HepG2 (cell line): ENCODE results near the gene BHLHE23. TPM values are rescaled to one million over a fixed set of nuclear protein-coding genes. Genes with fewer than 3 reads are reported as not detected.
A peak's percentile ranks its signal among the peaks of the same experiment; 100 is the strongest.

Experiments
- ATAC-seq: fragments of 200-7000 bp; cut with Tn5 transposase; 3 replicates; pipeline ENCODE4 v1.9.1; 2020; ENCODE audit warnings: mild to moderate bottlenecking, moderate library complexity
- BruUV-seq: library from RNA; stranded (reverse); fragments of 400-500 nt; replicated peaks from 2 replicates; lab custom pipeline; 2021; lab: Mats Ljungman, UMichigan
- CTCF ChIA-PET: fragments of 300-600 bp; formaldehyde crosslinking; extraction: SDS; loops from one replicate; lab custom pipeline; 2021; ENCODE audit warnings: low total read pairs, inconsistent platforms, low intra/inter-chr PET ratio; lab: Yijun Ruan, JAX
- POLR2A ChIA-PET: fragments of 350-600 bp; sonication (Branson Sonifier 250); formaldehyde crosslinking; loops from one replicate; lab custom pipeline; 2020; ENCODE audit warnings: antibody characterized with exemption, inconsistent platforms; lab: Yijun Ruan, JAX
- DNase-seq: peaks from one replicate; pipeline ENCODE4 v3.0.0-alpha.2; 2015; ENCODE audit warnings: low spot score
- FAIRE-seq: peaks from 3 replicates; lab custom pipeline; 2011; peaks lifted over from hg19 to GRCh38; lab: Jason Lieb, UNC
- H2AFZ ChIP-seq: one replicate; pipeline ENCODE4 v1.6.1; 2011; ENCODE audit warnings: low read length, inconsistent platforms
- H3K27ac ChIP-seq: fragments of 300-600 bp; 3 replicates; pipeline ENCODE4 v1.8.0; 2011; ENCODE audit warnings: mixed run types, mild to moderate bottlenecking, mixed read lengths, low read length, inconsistent platforms; ENCODE audit not compliant: insufficient read depth; ENCODE audit errors: extremely low read length
- H3K27me3 ChIP-seq, 2 experiments: fragments of 200-600 bp in 1 of 2; 2 replicates in 1 of 2; 3 replicates in 1 of 2; pipeline versions ENCODE4 v1.6.0 to v1.8.0; 2011; ENCODE audit warnings: low read length in 2 of 2, mild to moderate bottlenecking in 2 of 2, moderate library complexity in 2 of 2, inconsistent platforms in 1 of 2; ENCODE audit not compliant: insufficient read depth in 2 of 2, control insufficient read depth in 1 of 2
- H3K36me3 ChIP-seq, 2 experiments: fragments of 200-600 bp in 1 of 2; replicated peaks in 1 of 2; 2 replicates in 1 of 2; 3 replicates in 1 of 2; pipeline versions ENCODE4 v1.5.1 to v1.8.0; 2011; ENCODE audit warnings: low read length in 2 of 2, inconsistent platforms in 1 of 2; ENCODE audit not compliant: insufficient read depth in 2 of 2, control insufficient read depth in 1 of 2
- H3K4me1 ChIP-seq: 2 replicates; pipeline ENCODE4 v1.5.1; 2012; ENCODE audit warnings: low read length, inconsistent platforms; ENCODE audit not compliant: insufficient read depth
- H3K4me2 ChIP-seq: 2 replicates; pipeline ENCODE4 v1.6.0; 2011; ENCODE audit warnings: low read depth, low read length, inconsistent platforms
- H3K4me3 ChIP-seq, 3 experiments: fragments of 200-600 bp in 1 of 3; sonication (generic), shearing (Covaris generic) in 1 of 3; replicated peaks in 1 of 3; 2 replicates each; pipeline ENCODE4 v1.5.1; 2011 to 2016; ENCODE audit warnings: low read length in 3 of 3, inconsistent platforms in 2 of 3, low read depth in 2 of 3, mild to moderate bottlenecking in 2 of 3, control low read depth in 1 of 3, mixed read lengths in 1 of 3; ENCODE audit not compliant: insufficient read depth in 1 of 3
- H3K79me2 ChIP-seq: one replicate; pipeline ENCODE4 v1.6.1; 2011; ENCODE audit warnings: low read length, inconsistent platforms; ENCODE audit not compliant: insufficient read depth
- H3K9ac ChIP-seq: 2 replicates; pipeline ENCODE4 v1.6.0; 2011; ENCODE audit warnings: mild to moderate bottlenecking, low read depth, low read length, inconsistent platforms; ENCODE audit not compliant: insufficient read depth
- H3K9me3 ChIP-seq: 2 replicates; pipeline ENCODE4 v1.5.1; 2012; ENCODE audit warnings: mild to moderate bottlenecking, low read length
- H4K20me1 ChIP-seq: 2 replicates; pipeline ENCODE4 v1.6.0; 2011; ENCODE audit warnings: inconsistent platforms, mild to moderate bottlenecking, low read length, moderate library complexity; ENCODE audit not compliant: insufficient read depth
- FOXA1 ChIP-seq, 2 experiments: fragments of 450-650 bp in 1 of 2; sonication (generic) in 1 of 2; formaldehyde crosslinking in 1 of 2; IDR thresholded peaks; 2 replicates each; pipeline versions ENCODE4 v1.4.0 to v1.6.1; 2016 to 2020; ENCODE audit warnings: missing genetic modification reagents in 1 of 2
- HES4 ChIP-seq: sonication (generic); formaldehyde crosslinking; IDR thresholded peaks from 2 replicates; pipeline ENCODE4 v1.9.0; 2021; ENCODE audit warnings: mild to moderate bottlenecking, missing genetic modification reagents, borderline replicate concordance
- MYC ChIP-seq: sonication (generic); formaldehyde crosslinking; IDR thresholded peaks from 2 replicates; pipeline ENCODE4 v1.9.0; 2021; ENCODE audit warnings: missing genetic modification reagents, borderline replicate concordance
- ZNF432 ChIP-seq: sonication (generic); formaldehyde crosslinking; IDR thresholded peaks from 2 replicates; pipeline ENCODE4 v1.5.0; 2020; ENCODE audit warnings: missing genetic modification reagents, mild to moderate bottlenecking, borderline replicate concordance
- WGBS: methylation state at CpG from one replicate; pipeline ENCODE4 v1.1.6; 2017; ENCODE audit warnings: low lambda C conversion rate; 5-methylcytosine and 5-hydroxymethylcytosine counted together
- in situ Hi-C: cut with HindIII; loops from 2 replicates; pipeline ENCODE4 v1.10.0; 2017; ENCODE audit warnings: low pct_unique_long_range_greater_than_20kb; ENCODE audit not compliant: extremely low pct_ligation_motif_present
- intact Hi-C: fragments of 100-400 bp; cut with micrococcal nuclease; formaldehyde crosslinking; loops from one replicate; pipeline ENCODE4 v1.10.0; 2022; ENCODE audit not compliant: unreplicated experiment
- polyA plus RNA-seq, 8 experiments: library from polyadenylated mRNA; depleted of rRNA in 3 of 8; stranded (reverse) in 7 of 8; unstranded in 1 of 8; fragments of >200 nt; fragmentation: Illumina TruSeq in 4 of 8; extraction: Trizol in 4 of 8; gene quantifications; 2 replicates each; pipeline versions ENCODE4 v1.2.1 to v1.2.3, GENCODE V29; 2011 to 2016; ENCODE audit warnings: low read depth in 4 of 8, missing spikeins in 1 of 8, mixed read lengths in 1 of 8; ENCODE audit not compliant: insufficient read depth in 1 of 8
- total RNA-seq, 5 experiments: library from RNA; depleted of rRNA; stranded (reverse); fragments of >200 nt; fragmentation: Illumina TruSeq; extraction: Trizol; gene quantifications; 2 replicates each; pipeline ENCODE4 v1.2.3, GENCODE V29; 2016; ENCODE audit warnings: low read depth in 1 of 5

Gene BHLHE23
- total and polyA plus RNA-seq, 2 of the 13 experiments (the other 11 are each of a cell fraction or from before 2014, with no cell fraction given), result not detected

- no peaks in the 10 kb centered on the region for H3K9me3 ChIP-seq
- peaks cover 56 to 93% of the 10 kb centered on the region in 2 experiments for H3K27me3 ChIP-seq
- H4K20me1 ChIP-seq, result no peaks in the 10 kb centered on the region; the same call in 1 of the 2 replicates
- no peak for DNase-seq
- no peak overlapping the region for H3K4me3 ChIP-seq
- TF ChIP-seq MYC (CRISPR knock-in tag), result 0 out of 2 replicates have a peak, but pooled peaks have one; percentile 13
- no peak for TF ChIP-seq FOXA1 (IDR thresholded peaks at IDR 0.05)
- TF ChIP-seq FOXA1 (CRISPR knock-in tag; IDR thresholded peaks at IDR 0.05), result no peak
- no peak overlapping the region for H3K4me2 ChIP-seq
- no peak overlapping the region for H3K27ac ChIP-seq
- no TSS peak for BruUV-seq
- no peak overlapping the region for H3K9ac ChIP-seq
- in situ Hi-C loops (no loop called here), intact Hi-C loops (no loop called here)
- no peaks in the 10 kb centered on the region for H3K36me3 ChIP-seq
- ChIA-PET POLR2A (no interaction called here), CTCF (no interaction called here)
- H3K4me1 ChIP-seq, result no peaks in the 10 kb centered on the region
- no peaks in the 10 kb centered on the region for H3K79me2 ChIP-seq
- FAIRE-seq, result no peak
- no peak for ATAC-seq
- 27% methylated on average over 13 of the region's 14 CpGs for WGBS
- H2AFZ ChIP-seq, result no peak overlapping the region
Observed at GRCh38 chr20:62996596-62996982, 10.2 kb downstream of the BHLHE23 start.

- no peaks in the 10 kb centered on the region for H3K9me3 ChIP-seq
- ChIA-PET CTCF (no interaction called here), POLR2A (no interaction called here)
- H3K4me3 ChIP-seq, result no peak overlapping the region
- no peaks in the 10 kb centered on the region for H3K4me1 ChIP-seq
- DNase-seq (no peak), ATAC-seq (no peak), FAIRE-seq (no peak)
- H3K27me3 ChIP-seq, result peaks cover 57 to 94% of the 10 kb centered on the region in 2 experiments
- H4K20me1 ChIP-seq, result peaks cover 3% of the 10 kb centered on the region; the same call in 1 of the 2 replicates
- H3K36me3 ChIP-seq, result no peaks in the 10 kb centered on the region
- H3K4me2 ChIP-seq, result no peak overlapping the region
- intact Hi-C loops (no loop called here), in situ Hi-C loops (no loop called here)
- H3K79me2 ChIP-seq, result no peaks in the 10 kb centered on the region
- no TSS peak for BruUV-seq
- WGBS, result 27% methylated on average over 19 of the region's 25 CpGs
- no peak overlapping the region for H3K9ac ChIP-seq
- TF ChIP-seq ZNF432 (CRISPR knock-in tag), result no peak
- peak; percentile 57; the same call in 1 of the 2 replicates for TF ChIP-seq HES4 (CRISPR knock-in tag)
- H2AFZ ChIP-seq, result no peak overlapping the region
- H3K27ac ChIP-seq, result no peak overlapping the region
Observed at GRCh38 chr20:62995898-62996595, 10.7 kb downstream of the BHLHE23 start.
